Fibroblast of villous mesenchyme (primary cell): ENCODE data around the gene TTYH3. TPM values are rescaled to one million over a fixed set of nuclear protein-coding genes. Genes with fewer than 3 reads are reported as not detected.

Source experiments
- DNase-seq: peaks from one replicate; pipeline ENCODE4 v3.0.0-alpha.2; 2010; ENCODE audit warnings: low read depth
- H3K4me3 ChIP-seq: 2 replicates; pipeline ENCODE4 v1.5.1; 2011; ENCODE audit warnings: low read depth, mild to moderate bottlenecking, low read length
- CTCF ChIP-seq: IDR thresholded peaks from 2 replicates; pipeline ENCODE4 v1.5.1; 2012; ENCODE audit warnings: low read depth, mild to moderate bottlenecking, low read length; ENCODE audit not compliant: insufficient read depth
- total RNA-seq: library from RNA; depleted of rRNA; stranded (reverse); fragments of >200 nt; gene quantifications from 2 replicates; pipeline ENCODE4 v1.2.3, GENCODE V29; 2012

Gene TTYH3
- total RNA-seq, 1 donor, result 61.3 TPM

GRCh38 chr7:2602406-2603043 is 29.3 kb upstream of the TTYH3 start:
- no peak for TF ChIP-seq CTCF
- no peak overlapping the region for H3K4me3 ChIP-seq
- no peak for DNase-seq

- DNase-seq, result no peak
- no peak for TF ChIP-seq CTCF
- no peak overlapping the region for H3K4me3 ChIP-seq
These were observed 28.5 kb upstream of the TTYH3 start for GRCh38 chr7:2603044-2603965.

GRCh38 chr7:2604608-2605174 is 27.1 kb upstream of the TTYH3 start:
- H3K4me3 ChIP-seq, result no peak overlapping the region
- no peak for DNase-seq
- no peak for TF ChIP-seq CTCF

- DNase-seq, result no peak
- TF ChIP-seq CTCF, result no peak
- no peak overlapping the region for H3K4me3 ChIP-seq
These were observed 25.9 kb upstream of the TTYH3 start for GRCh38 chr7:2605608-2606538.

- DNase-seq, result no peak
- no peak for TF ChIP-seq CTCF
- no peak overlapping the region for H3K4me3 ChIP-seq
These were observed 25.2 kb upstream of the TTYH3 start for GRCh38 chr7:2606539-2606936.
